HL-60 (cell line): ENCODE data around the gene ARIH2.

Experiments
- DNase-seq, 2 experiments: peaks; one replicate each; pipeline ENCODE4 v3.0.0-alpha.2; 2010 to 2020; ENCODE audit warnings: low read depth in 1 of 2, low spot score in 1 of 2
- H3K27ac ChIP-seq: fragments of 250-450 bp; sonication (Bioruptor Pico); replicated peaks from 2 replicates; pipeline ENCODE4 v1.5.1; 2020; ENCODE audit warnings: mild to moderate bottlenecking, moderate library complexity
- H3K27me3 ChIP-seq: fragments of 250-450 bp; sonication (Bioruptor Pico); 2 replicates; pipeline ENCODE4 v1.5.1; 2021; ENCODE audit warnings: mild to moderate bottlenecking, moderate library complexity; ENCODE audit not compliant: insufficient read depth, poor library complexity, severe bottlenecking
- H3K4me3 ChIP-seq: replicated peaks from 2 replicates; pipeline ENCODE4 v1.5.1; 2011; ENCODE audit warnings: mild to moderate bottlenecking, control low read depth, low read length; ENCODE audit not compliant: insufficient read depth
- GABPA ChIP-seq: IDR thresholded peaks from 2 replicates; pipeline ENCODE4 v1.6.1; 2012; ENCODE audit warnings: low read depth
- POLR2AphosphoS5 ChIP-seq: IDR thresholded peaks from 2 replicates; pipeline ENCODE4 v1.6.1; 2012; ENCODE audit warnings: low read depth
- SPI1 ChIP-seq: IDR thresholded peaks from 2 replicates; pipeline ENCODE4 v1.6.1; 2012; ENCODE audit warnings: low read depth, mild to moderate bottlenecking, borderline replicate concordance
- TF ChIP-seq, protein P1 (sequence below): IDR thresholded peaks from 2 replicates; pipeline ENCODE4 v1.6.1; 2012; ENCODE audit warnings: low read depth; ENCODE audit not compliant: insufficient replicate concordance
- TF ChIP-seq, protein P2 (sequence below): IDR thresholded peaks from one replicate; pipeline ENCODE4 v1.5.1; 2011; ENCODE audit warnings: low read length, control low read depth, inconsistent platforms; ENCODE audit not compliant: insufficient read depth

The ARIH2 gene

DNA sequence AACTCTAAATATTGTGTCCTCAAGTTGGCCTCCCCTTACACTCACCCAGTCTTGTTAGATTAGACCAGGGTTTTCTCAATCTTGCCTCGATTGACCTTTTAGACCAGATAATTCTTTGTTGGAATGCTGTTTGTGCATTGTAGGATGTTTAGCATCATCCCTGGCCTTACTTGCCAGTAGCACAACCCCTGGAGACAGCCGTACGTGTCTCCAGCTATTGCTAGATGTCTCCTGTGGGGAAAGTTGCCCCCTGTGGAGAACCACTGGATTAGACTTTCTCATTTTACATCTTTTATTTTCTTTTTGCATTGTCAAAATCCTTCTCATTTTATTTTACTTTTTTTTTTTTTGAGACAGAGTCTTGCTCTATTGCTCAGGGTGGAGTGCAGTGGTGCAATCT, 90.8 kb downstream of the ARIH2 start:
- TF ChIP-seq SPI1, result no peak
- no peak for TF ChIP-seq POLR2AphosphoS5
- no peak for TF ChIP-seq GABPA
- TF ChIP-seq, protein P1, sequence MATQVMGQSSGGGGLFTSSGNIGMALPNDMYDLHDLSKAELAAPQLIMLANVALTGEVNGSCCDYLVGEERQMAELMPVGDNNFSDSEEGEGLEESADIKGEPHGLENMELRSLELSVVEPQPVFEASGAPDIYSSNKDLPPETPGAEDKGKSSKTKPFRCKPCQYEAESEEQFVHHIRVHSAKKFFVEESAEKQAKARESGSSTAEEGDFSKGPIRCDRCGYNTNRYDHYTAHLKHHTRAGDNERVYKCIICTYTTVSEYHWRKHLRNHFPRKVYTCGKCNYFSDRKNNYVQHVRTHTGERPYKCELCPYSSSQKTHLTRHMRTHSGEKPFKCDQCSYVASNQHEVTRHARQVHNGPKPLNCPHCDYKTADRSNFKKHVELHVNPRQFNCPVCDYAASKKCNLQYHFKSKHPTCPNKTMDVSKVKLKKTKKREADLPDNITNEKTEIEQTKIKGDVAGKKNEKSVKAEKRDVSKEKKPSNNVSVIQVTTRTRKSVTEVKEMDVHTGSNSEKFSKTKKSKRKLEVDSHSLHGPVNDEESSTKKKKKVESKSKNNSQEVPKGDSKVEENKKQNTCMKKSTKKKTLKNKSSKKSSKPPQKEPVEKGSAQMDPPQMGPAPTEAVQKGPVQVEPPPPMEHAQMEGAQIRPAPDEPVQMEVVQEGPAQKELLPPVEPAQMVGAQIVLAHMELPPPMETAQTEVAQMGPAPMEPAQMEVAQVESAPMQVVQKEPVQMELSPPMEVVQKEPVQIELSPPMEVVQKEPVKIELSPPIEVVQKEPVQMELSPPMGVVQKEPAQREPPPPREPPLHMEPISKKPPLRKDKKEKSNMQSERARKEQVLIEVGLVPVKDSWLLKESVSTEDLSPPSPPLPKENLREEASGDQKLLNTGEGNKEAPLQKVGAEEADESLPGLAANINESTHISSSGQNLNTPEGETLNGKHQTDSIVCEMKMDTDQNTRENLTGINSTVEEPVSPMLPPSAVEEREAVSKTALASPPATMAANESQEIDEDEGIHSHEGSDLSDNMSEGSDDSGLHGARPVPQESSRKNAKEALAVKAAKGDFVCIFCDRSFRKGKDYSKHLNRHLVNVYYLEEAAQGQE, result no peak
- TF ChIP-seq, protein P2, sequence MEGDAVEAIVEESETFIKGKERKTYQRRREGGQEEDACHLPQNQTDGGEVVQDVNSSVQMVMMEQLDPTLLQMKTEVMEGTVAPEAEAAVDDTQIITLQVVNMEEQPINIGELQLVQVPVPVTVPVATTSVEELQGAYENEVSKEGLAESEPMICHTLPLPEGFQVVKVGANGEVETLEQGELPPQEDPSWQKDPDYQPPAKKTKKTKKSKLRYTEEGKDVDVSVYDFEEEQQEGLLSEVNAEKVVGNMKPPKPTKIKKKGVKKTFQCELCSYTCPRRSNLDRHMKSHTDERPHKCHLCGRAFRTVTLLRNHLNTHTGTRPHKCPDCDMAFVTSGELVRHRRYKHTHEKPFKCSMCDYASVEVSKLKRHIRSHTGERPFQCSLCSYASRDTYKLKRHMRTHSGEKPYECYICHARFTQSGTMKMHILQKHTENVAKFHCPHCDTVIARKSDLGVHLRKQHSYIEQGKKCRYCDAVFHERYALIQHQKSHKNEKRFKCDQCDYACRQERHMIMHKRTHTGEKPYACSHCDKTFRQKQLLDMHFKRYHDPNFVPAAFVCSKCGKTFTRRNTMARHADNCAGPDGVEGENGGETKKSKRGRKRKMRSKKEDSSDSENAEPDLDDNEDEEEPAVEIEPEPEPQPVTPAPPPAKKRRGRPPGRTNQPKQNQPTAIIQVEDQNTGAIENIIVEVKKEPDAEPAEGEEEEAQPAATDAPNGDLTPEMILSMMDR, result no peak
- no peak overlapping the region for H3K4me3 ChIP-seq
- no peak overlapping the region for H3K27ac ChIP-seq
- H3K27me3 ChIP-seq, result no peaks in the 10 kb centered on the region
- no peak for DNase-seq

DNA sequence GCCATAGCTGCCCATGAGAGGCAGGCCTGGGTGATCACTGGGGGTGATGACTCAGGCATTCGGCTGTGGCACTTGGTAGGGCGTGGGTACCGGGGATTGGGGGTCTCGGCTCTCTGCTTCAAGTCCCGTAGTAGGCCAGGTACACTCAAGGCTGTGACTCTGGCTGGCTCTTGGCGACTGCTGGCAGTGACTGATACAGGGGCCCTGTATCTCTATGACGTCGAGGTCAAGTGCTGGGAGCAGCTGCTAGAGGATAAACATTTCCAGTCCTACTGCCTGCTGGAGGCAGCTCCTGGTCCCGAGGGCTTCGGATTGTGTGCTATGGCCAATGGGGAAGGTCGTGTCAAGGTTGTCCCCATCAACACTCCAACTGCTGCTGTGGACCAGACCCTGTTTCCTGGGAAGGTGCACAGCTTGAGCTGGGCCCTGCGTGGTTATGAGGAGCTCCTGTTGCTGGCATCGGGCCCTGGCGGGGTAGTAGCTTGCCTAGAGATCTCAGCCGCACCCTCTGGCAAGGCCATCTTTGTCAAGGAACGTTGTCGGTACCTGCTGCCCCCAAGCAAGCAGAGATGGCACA, 93.9 kb downstream of the ARIH2 start:
- TF ChIP-seq GABPA, result no peak
- TF ChIP-seq, protein P2, result no peak
- TF ChIP-seq POLR2AphosphoS5, result no peak
- TF ChIP-seq SPI1, result no peak
- TF ChIP-seq, protein P1, result no peak
- H3K27ac ChIP-seq, result no peak overlapping the region
- H3K4me3 ChIP-seq, result no peak overlapping the region

DNA sequence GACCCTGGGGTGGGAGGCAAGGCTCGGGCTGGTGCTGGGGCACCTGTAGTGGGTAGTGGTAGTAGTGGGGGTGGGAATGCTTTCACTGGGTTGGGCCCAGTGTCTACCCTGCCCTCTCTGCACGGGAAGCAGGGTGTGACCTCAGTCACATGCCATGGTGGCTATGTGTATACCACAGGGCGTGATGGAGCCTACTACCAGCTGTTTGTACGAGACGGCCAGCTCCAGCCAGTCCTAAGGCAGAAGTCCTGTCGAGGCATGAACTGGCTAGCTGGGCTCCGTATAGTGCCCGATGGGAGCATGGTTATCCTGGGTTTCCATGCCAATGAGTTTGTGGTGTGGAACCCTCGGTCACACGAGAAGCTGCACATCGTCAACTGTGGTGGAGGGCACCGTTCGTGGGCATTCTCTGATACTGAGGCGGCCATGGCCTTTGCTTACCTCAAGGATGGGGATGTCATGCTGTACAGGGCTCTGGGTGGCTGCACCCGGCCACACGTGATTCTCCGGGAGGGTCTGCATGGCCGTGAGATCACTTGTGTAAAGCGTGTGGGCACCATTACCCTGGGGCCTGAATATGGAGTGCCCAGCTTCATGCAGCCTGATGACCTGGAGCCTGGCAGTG, 94.6 kb downstream of the ARIH2 start:
- no peak overlapping the region for H3K4me3 ChIP-seq

More for the DNA sequence above, 93.9 kb downstream of the ARIH2 start:
- H3K27me3 ChIP-seq, result no peaks in the 10 kb centered on the region
- DNase-seq, result no peak

More for the DNA sequence above, 94.6 kb downstream of the ARIH2 start:
- TF ChIP-seq, protein P2, result no peak
- TF ChIP-seq POLR2AphosphoS5 (no peak; the same call in 1 of the 2 replicates), SPI1 (no peak)
- TF ChIP-seq, protein P1, result no peak
- Histone ChIP-seq H3K27ac (no peak overlapping the region), H3K27me3 (no peaks in the 10 kb centered on the region)
- DNase-seq, result no peak
